GM10266 (cell line): ENCODE data around the gene ADARB2.

ENCODE experiments used
- DNase-seq: peaks from one replicate; pipeline ENCODE4 v3.0.0; 2012; ENCODE audit errors: extremely low spot score
- CTCF ChIP-seq: IDR thresholded peaks from 2 replicates; pipeline ENCODE4 v1.5.1; 2012; ENCODE audit warnings: mild to moderate bottlenecking, low read depth; ENCODE audit not compliant: control insufficient read depth, insufficient read depth; ENCODE audit errors: missing control alignments

ADARB2 gene

GRCh38 chr10:1177936-1178335 is 559.4 kb downstream of the ADARB2 start:
- TF ChIP-seq CTCF = no peak
- DNase-seq = no peak

DNA sequence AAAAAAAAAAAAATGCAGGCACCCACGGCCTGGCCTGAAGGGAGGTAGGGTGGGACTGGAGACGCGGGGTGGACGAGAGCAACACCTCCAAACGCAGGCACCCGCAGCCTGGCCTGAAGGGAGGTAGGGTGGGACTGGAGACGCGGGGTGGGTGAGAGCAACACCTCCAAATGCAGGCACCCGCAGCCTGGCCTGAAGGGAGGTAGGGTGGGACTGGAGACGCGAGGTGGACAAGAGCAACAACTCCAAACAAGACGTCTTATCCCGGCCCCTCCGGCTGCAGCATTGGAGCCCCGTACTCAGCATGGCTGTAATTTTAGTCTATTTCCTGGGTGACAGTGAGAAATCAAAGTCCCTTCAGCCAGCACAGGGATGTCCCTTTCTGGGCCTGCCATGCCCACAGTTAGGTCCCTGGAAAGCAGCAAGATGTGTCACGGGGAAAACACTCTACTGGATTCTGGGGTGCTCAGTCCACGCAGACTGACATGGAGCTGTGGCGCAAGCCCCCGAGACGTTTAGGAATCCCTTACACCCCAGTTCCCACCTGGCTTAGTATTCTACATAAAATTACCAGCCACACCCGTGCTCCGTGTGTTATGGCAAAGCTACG is 561.3 kb downstream of the ADARB2 start:
- DNase-seq = no peak
- no peak for TF ChIP-seq CTCF

GRCh38 chr10:1174022-1174421 is 563.3 kb downstream of the ADARB2 start:
- TF ChIP-seq CTCF = no peak
- no peak for DNase-seq

DNA sequence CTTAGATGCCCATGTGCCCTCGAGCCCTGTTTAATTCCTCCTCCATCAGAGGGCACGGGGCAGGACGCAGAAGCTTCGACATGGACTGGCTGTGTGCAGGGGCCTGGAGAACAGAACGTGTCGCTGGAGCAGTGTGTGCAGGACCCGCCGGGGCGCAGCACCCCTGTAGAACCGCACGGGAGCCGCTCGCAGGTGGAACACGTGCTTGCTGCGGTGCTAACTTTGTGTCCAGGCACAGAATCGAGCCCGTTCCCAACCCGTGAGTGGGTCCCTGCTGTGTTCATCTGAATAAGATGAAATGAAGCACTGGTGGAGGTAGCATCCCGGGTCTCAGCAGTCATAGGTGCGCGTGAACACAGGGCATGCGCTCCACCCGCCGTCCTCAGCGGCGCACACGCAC is 564.2 kb downstream of the ADARB2 start:
- no peak for TF ChIP-seq CTCF
- DNase-seq = no peak

DNA sequence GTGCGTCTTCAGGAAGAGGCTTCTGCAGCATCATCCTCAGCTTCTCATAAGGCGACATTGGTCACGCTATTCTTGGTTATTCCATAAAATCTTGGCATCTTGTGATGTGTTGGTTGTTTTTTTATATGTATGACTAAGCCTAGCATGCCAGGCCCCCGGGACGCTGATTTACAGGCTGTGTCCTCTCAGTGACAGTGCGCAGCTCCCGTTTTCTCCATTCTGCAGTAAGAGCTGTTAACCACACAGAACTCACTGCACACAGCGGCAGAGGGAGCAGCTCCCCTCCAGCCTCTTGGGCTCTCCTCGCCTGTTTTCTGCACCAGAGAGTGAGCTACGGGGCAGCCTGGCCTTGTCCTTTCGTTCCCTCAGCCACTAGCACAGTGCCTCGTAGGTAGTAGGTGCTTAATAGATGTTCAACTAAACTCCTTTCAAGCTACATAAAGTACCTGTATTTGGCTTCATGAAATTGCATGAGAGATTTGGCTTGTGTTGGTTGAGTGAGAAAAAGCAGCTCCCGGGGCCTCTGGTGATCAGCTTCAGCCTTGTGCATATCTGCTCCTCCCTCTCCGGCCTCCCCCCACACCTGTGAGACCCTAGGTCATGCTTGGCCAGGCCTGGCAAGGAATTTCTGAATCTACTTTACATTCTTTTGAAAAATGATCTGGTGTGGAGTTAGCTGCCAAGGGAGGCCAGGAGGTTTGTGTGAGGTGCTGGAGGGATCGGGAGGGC is 564.9 kb downstream of the ADARB2 start:
- no peak for DNase-seq
- TF ChIP-seq CTCF = no peak

GRCh38 chr10:1171586-1171985 is 565.7 kb downstream of the ADARB2 start:
- TF ChIP-seq CTCF = no peak
- DNase-seq = no peak

GRCh38 chr10:1171182-1171581 is 566.1 kb downstream of the ADARB2 start:
- DNase-seq = no peak
- no peak for TF ChIP-seq CTCF
